ENCODE results near the gene PRLH. TPM values are rescaled to one million over a fixed set of nuclear protein-coding genes. Genes with fewer than 3 reads are reported as not detected.

PRLH gene
- total and polyA plus RNA-seq, 2 of the 13 experiments (the other 11 are each of a cell fraction or from before 2014, with no cell fraction given): not detected

DNA sequence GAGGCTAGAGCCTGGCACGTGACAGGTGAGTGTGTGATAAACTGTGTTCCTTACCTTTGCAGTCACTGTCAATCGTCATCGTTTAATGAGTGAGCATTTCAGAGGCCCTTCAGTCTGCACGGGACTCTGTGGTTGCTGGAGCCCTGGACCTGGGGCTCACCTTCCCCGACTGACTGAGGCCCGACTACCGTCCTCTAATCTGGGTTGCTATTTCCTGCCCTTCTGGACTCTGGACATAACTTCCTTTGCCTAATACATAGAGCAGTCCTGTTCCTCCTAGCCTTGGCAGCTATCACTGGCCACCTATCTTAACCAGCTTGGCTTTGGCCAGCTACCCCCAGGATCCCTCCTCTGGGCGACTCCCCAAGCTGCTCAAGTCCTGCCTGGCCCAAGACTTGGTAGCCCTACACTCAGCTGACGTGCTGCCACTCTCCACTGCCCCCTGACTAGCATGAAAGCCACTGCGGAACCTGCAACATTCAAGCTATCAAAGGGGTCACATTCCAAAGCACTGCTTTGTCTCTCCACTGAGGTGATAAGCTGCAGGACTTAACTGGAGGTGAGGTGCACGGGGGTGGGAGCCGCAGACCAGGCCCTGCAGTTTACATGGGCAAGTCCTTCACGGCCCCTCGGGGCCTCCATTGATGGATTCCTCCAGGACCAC lies 35.2 kb downstream of the PRLH start (continued):
- TF ChIP-seq TSC22D2 (CRISPR knock-in tag; IDR thresholded peaks at IDR 0.05; ENCODE audit: borderline replicate concordance): peak; percentile 84; the same call in 1 of the 2 replicates
- TF ChIP-seq MED1 (CRISPR knock-in tag; IDR thresholded peaks at IDR 0.05): peak; percentile 89
- TF ChIP-seq BORCS8-MEF2B (CRISPR knock-in tag; IDR thresholded peaks at IDR 0.05): peak; percentile 81
- 0 out of 2 replicates have a peak, but pooled peaks have one; percentile 34 for TF ChIP-seq NRL (CRISPR knock-in tag; IDR thresholded peaks at IDR 0.05; ENCODE audit: borderline replicate concordance)
- TF ChIP-seq RARA (CRISPR knock-in tag; IDR thresholded peaks at IDR 0.05): peak; percentile 78
- TF ChIP-seq, protein P1, sequence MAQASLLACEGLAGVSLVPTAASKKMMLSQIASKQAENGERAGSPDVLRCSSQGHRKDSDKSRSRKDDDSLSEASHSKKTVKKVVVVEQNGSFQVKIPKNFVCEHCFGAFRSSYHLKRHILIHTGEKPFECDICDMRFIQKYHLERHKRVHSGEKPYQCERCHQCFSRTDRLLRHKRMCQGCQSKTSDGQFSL (CRISPR knock-in tag; IDR thresholded peaks at IDR 0.05): no peak
- TF ChIP-seq, protein P2, sequence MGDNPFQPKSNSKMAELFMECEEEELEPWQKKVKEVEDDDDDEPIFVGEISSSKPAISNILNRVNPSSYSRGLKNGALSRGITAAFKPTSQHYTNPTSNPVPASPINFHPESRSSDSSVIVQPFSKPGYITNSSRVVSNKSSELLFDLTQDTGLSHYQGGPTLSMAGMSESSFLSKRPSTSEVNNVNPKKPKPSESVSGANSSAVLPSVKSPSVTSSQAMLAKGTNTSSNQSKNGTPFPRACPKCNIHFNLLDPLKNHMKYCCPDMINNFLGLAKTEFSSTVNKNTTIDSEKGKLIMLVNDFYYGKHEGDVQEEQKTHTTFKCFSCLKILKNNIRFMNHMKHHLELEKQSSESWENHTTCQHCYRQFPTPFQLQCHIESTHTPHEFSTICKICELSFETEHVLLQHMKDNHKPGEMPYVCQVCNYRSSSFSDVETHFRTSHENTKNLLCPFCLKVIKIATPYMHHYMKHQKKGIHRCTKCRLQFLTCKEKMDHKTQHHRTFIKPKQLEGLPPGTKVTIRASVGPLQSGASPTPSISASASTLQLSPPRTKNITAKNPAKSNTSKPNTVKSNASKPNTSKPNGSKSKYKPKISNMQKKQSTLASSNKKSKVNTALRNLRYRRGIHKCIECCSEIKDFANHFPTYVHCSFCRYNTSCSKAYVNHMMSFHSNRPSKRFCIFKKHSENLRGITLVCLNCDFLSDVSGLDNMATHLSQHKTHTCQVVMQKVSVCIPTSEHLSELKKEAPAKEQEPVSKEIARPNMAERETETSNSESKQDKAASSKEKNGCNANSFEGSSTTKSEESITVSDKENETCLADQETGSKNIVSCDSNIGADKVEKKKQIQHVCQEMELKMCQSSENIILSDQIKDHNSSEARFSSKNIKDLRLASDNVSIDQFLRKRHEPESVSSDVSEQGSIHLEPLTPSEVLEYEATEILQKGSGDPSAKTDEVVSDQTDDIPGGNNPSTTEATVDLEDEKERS (CRISPR knock-in tag; IDR thresholded peaks at IDR 0.05): peak; percentile 39; the same call in 1 of the 2 replicates
- peak; percentile 94 for TF ChIP-seq ZNF124 (CRISPR knock-in tag; IDR thresholded peaks at IDR 0.05)
- TF ChIP-seq, protein P3, sequence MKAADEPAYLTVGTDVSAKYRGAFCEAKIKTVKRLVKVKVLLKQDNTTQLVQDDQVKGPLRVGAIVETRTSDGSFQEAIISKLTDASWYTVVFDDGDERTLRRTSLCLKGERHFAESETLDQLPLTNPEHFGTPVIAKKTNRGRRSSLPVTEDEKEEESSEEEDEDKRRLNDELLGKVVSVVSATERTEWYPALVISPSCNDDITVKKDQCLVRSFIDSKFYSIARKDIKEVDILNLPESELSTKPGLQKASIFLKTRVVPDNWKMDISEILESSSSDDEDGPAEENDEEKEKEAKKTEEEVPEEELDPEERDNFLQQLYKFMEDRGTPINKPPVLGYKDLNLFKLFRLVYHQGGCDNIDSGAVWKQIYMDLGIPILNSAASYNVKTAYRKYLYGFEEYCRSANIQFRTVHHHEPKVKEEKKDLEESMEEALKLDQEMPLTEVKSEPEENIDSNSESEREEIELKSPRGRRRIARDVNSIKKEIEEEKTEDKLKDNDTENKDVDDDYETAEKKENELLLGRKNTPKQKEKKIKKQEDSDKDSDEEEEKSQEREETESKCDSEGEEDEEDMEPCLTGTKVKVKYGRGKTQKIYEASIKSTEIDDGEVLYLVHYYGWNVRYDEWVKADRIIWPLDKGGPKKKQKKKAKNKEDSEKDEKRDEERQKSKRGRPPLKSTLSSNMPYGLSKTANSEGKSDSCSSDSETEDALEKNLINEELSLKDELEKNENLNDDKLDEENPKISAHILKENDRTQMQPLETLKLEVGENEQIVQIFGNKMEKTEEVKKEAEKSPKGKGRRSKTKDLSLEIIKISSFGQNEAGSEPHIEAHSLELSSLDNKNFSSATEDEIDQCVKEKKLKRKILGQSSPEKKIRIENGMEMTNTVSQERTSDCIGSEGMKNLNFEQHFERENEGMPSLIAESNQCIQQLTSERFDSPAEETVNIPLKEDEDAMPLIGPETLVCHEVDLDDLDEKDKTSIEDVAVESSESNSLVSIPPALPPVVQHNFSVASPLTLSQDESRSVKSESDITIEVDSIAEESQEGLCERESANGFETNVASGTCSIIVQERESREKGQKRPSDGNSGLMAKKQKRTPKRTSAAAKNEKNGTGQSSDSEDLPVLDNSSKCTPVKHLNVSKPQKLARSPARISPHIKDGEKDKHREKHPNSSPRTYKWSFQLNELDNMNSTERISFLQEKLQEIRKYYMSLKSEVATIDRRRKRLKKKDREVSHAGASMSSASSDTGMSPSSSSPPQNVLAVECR (CRISPR knock-in tag; IDR thresholded peaks at IDR 0.05; ENCODE audit: borderline replicate concordance): peak; percentile 81; the same call in 1 of the 2 replicates
- TF ChIP-seq, protein P4, sequence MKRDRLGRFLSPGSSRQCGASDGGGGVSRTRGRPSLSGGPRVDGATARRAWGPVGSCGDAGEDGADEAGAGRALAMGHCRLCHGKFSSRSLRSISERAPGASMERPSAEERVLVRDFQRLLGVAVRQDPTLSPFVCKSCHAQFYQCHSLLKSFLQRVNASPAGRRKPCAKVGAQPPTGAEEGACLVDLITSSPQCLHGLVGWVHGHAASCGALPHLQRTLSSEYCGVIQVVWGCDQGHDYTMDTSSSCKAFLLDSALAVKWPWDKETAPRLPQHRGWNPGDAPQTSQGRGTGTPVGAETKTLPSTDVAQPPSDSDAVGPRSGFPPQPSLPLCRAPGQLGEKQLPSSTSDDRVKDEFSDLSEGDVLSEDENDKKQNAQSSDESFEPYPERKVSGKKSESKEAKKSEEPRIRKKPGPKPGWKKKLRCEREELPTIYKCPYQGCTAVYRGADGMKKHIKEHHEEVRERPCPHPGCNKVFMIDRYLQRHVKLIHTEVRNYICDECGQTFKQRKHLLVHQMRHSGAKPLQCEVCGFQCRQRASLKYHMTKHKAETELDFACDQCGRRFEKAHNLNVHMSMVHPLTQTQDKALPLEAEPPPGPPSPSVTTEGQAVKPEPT (CRISPR knock-in tag; IDR thresholded peaks at IDR 0.05; ENCODE audit: low read depth): peak; percentile 84
- TF ChIP-seq ZNF501 (CRISPR knock-in tag; IDR thresholded peaks at IDR 0.05): 0 out of 2 replicates have a peak, but pooled peaks have one; percentile 41
- peak; percentile 39; the same call in 1 of the 2 replicates for TF ChIP-seq ZBTB21 (CRISPR knock-in tag; IDR thresholded peaks at IDR 0.05)
- TF ChIP-seq ZNF746 (CRISPR knock-in tag; IDR thresholded peaks at IDR 0.05): no peak
- TF ChIP-seq, protein P5, sequence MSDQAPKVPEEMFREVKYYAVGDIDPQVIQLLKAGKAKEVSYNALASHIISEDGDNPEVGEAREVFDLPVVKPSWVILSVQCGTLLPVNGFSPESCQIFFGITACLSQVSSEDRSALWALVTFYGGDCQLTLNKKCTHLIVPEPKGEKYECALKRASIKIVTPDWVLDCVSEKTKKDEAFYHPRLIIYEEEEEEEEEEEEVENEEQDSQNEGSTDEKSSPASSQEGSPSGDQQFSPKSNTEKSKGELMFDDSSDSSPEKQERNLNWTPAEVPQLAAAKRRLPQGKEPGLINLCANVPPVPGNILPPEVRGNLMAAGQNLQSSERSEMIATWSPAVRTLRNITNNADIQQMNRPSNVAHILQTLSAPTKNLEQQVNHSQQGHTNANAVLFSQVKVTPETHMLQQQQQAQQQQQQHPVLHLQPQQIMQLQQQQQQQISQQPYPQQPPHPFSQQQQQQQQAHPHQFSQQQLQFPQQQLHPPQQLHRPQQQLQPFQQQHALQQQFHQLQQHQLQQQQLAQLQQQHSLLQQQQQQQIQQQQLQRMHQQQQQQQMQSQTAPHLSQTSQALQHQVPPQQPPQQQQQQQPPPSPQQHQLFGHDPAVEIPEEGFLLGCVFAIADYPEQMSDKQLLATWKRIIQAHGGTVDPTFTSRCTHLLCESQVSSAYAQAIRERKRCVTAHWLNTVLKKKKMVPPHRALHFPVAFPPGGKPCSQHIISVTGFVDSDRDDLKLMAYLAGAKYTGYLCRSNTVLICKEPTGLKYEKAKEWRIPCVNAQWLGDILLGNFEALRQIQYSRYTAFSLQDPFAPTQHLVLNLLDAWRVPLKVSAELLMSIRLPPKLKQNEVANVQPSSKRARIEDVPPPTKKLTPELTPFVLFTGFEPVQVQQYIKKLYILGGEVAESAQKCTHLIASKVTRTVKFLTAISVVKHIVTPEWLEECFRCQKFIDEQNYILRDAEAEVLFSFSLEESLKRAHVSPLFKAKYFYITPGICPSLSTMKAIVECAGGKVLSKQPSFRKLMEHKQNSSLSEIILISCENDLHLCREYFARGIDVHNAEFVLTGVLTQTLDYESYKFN (CRISPR knock-in tag; conservative IDR thresholded peaks at IDR 0.05): peak; percentile 92
- TF ChIP-seq ZNF737 (CRISPR knock-in tag; IDR thresholded peaks at IDR 0.05; ENCODE audit: borderline replicate concordance): no peak
